ENCODE data around the gene MAPK7.
"Not testable (repeated sequence)": the region's sequence is repeated elsewhere in the genome, so short reads cannot be mapped to it uniquely, and the experiment has no call there.

MAPK7 gene

DNA sequence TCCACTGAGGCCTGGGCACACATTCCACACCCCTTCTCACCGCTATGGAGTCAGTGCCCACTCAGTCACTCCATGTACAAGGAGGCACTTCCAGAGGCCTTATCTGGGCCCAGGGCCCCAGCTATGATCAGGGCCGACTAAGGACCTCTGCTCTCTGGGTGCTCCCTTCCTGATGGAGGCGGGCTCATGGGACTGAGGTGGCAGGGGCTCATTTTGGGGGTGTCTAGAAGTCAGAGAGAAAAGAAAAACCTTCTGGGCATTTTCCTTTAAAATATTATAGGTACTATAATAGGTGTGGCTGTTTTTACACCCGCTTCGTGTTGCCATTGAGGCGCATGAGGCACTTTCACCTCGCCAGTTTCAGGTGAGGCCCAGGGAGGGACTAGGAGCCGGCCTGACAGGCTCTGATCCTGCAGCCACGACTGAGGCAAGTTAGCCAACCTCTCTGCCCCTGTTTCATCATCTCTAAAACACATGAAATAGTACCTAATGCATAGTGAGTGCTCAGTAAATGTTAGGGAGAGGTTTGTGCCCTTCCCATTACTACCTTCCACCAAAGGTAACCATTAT, 30.1 kb upstream of the MAPK7 start:
- Histone ChIP-seq H3K36me3 (ENCODE audit: control insufficient read depth, insufficient read depth, low read length) (no peaks in the 10 kb centered on the region), H3K4me3 (replicated peaks; ENCODE audit: low read depth, low read length) (no peak overlapping the region), H3K27me3 (replicated peaks; ENCODE audit: control insufficient read depth, insufficient read depth, low read length) (no peaks in the 10 kb centered on the region)
- DNase-seq (ENCODE audit: extremely low read depth, insufficient read length), result no peak
- TF ChIP-seq, protein P1, sequence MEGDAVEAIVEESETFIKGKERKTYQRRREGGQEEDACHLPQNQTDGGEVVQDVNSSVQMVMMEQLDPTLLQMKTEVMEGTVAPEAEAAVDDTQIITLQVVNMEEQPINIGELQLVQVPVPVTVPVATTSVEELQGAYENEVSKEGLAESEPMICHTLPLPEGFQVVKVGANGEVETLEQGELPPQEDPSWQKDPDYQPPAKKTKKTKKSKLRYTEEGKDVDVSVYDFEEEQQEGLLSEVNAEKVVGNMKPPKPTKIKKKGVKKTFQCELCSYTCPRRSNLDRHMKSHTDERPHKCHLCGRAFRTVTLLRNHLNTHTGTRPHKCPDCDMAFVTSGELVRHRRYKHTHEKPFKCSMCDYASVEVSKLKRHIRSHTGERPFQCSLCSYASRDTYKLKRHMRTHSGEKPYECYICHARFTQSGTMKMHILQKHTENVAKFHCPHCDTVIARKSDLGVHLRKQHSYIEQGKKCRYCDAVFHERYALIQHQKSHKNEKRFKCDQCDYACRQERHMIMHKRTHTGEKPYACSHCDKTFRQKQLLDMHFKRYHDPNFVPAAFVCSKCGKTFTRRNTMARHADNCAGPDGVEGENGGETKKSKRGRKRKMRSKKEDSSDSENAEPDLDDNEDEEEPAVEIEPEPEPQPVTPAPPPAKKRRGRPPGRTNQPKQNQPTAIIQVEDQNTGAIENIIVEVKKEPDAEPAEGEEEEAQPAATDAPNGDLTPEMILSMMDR (IDR thresholded peaks at IDR 0.05; ENCODE audit: insufficient read depth, low read length, poor library complexity, severe bottlenecking), result no peak

DNA sequence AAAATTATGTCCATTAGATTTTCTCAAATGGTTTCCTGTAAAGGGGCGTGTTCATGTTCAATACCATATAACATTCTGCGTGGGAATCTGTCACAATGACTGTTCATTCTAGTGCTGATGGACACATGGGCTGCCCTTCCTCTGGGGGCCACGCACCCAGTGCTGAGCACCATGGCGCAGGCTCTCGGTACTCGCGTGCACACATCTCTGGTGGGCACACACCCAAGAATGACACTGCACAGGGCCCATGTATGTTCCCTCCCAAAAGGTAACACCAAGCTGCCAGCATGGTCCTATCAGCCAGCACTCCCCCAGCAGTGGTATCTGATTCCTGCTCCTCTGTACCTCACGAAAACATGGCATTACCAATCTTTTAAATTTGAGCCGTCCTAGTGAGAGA, 29.5 kb upstream of the MAPK7 start:
- no peaks in the 10 kb centered on the region for H3K27me3 ChIP-seq (replicated peaks; ENCODE audit: control insufficient read depth, insufficient read depth, low read length)
- no peak overlapping the region for H3K4me3 ChIP-seq (replicated peaks; ENCODE audit: low read depth, low read length)
- TF ChIP-seq, protein P1 (IDR thresholded peaks at IDR 0.05; ENCODE audit: insufficient read depth, low read length, poor library complexity, severe bottlenecking), result no peak
- no peak for DNase-seq (ENCODE audit: extremely low read depth, insufficient read length)
- H3K36me3 ChIP-seq (ENCODE audit: control insufficient read depth, insufficient read depth, low read length), result no peaks in the 10 kb centered on the region

DNA sequence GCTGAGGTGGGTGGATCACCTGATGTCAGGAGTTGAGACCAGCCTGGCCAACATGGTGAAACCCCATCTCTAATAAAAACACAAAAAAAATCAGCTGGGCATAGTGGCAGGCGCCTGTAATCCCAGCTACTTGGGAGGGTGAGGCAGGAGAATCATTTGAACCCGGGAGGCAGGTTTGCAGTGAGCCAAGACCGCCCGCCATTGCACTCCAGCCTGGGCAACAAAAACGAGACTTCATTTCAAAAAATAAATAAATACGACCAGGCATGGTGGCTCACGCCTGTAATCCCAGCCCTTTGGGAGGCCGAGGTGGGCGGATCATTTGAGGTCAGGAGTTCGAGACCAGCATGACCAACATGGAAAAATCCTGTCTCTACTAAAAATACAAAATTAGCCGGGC, 24.9 kb upstream of the MAPK7 start:
- not testable (repeated sequence) for DNase-seq (ENCODE audit: extremely low read depth, insufficient read length); H3K4me3 ChIP-seq (replicated peaks; ENCODE audit: low read depth, low read length); H3K27me3 ChIP-seq (replicated peaks; ENCODE audit: control insufficient read depth, insufficient read depth, low read length); H3K36me3 ChIP-seq (ENCODE audit: control insufficient read depth, insufficient read depth, low read length)

DNA sequence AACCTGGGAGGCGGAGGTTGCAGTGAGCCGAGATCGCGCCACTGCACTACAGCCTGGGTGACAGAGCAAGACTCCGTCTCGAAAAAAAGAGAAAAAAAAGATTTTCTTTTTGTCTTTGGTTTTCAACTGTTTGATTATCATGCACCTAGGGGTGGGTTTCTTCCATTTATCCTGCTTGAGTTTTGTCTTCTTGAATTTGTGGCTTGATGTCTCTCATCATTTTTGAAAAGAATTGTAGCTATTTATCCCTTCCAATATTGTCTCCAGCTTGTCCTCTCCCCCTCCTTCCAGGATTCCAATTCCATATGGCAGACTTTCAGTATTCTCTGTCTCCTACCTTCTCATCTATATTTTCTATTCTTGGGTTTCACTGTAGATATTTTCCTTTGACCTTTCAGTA, 23.6 kb upstream of the MAPK7 start:
- no peak overlapping the region for H3K4me3 ChIP-seq (replicated peaks; ENCODE audit: low read depth, low read length)
- H3K36me3 ChIP-seq (ENCODE audit: control insufficient read depth, insufficient read depth, low read length), result no peaks in the 10 kb centered on the region
- no peaks in the 10 kb centered on the region for H3K27me3 ChIP-seq (replicated peaks; ENCODE audit: control insufficient read depth, insufficient read depth, low read length)
- no peak for DNase-seq (ENCODE audit: extremely low read depth, insufficient read length)
- TF ChIP-seq, protein P1 (IDR thresholded peaks at IDR 0.05; ENCODE audit: insufficient read depth, low read length, poor library complexity, severe bottlenecking), result no peak

DNA sequence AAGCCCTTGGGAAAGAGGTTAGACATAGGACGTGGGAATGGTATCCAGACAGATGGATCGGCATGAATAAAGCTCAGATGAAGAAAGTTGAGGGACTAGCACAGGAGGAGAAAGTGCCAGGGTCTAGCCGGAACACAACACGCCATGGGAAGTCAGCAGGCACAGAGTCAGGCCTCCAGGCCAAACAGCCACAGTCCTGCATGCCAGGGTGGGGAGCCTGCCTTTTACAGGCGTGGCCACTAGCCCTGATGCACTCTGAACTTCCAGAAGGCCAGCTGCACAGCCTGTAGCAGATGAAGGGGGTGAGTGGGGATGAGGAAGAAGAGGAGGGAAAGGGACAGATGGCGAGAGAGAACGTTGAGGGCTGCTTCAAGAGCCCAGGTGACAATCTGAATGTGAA, 20.9 kb upstream of the MAPK7 start:
- TF ChIP-seq, protein P1 (IDR thresholded peaks at IDR 0.05; ENCODE audit: insufficient read depth, low read length, poor library complexity, severe bottlenecking), result no peak
- Histone ChIP-seq H3K27me3 (replicated peaks; ENCODE audit: control insufficient read depth, insufficient read depth, low read length) (no peaks in the 10 kb centered on the region), H3K36me3 (ENCODE audit: control insufficient read depth, insufficient read depth, low read length) (no peaks in the 10 kb centered on the region), H3K4me3 (replicated peaks; ENCODE audit: low read depth, low read length) (no peak overlapping the region)
- no peak for DNase-seq (ENCODE audit: extremely low read depth, insufficient read length)

DNA sequence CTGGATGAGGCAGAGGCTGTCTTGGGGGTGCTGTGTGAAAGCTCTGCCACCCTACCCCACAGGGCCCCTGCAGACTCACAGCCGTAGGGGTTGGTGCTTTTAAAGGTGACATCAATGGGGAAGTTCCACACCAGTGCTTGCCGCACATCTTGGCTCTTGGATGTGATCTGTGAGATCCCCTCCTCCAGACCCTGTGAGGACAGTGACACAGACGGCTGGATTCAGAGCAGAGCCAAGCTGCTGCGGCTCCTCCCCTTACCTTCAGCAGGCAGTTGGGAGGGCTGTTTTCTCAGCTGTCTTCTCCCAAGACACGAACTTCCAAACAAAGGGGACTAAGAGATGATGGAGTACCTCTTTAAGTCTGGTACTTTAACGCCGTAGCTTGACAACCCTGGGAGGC, 20.5 kb upstream of the MAPK7 start:
- no peak for DNase-seq (ENCODE audit: extremely low read depth, insufficient read length)
- H3K36me3 ChIP-seq (ENCODE audit: control insufficient read depth, insufficient read depth, low read length), result no peaks in the 10 kb centered on the region
- TF ChIP-seq, protein P1 (IDR thresholded peaks at IDR 0.05; ENCODE audit: insufficient read depth, low read length, poor library complexity, severe bottlenecking), result no peak
- no peaks in the 10 kb centered on the region for H3K27me3 ChIP-seq (replicated peaks; ENCODE audit: control insufficient read depth, insufficient read depth, low read length)
- H3K4me3 ChIP-seq (replicated peaks; ENCODE audit: low read depth, low read length), result no peak overlapping the region

Data from GM06990 (cell line).